Activated naive CD8-positive, alpha-beta T cell treated with anti-CD3 and anti-CD28 coated beads, Interleukin-2, amount 50 U/mL, for 24 hours (primary cell): ENCODE results near the gene MVP.

Experiments
- ATAC-seq: fragments of 150-1000 bp; cut with Tn5 transposase; one replicate; pipeline ENCODE4 v1.10.0; 2021
- DNase-seq: peaks from one replicate; pipeline ENCODE4 v3.0.0; 2021
- H3K27ac Mint-ChIP-seq: one replicate; pipeline ENCODE4 v1.8.0; 2021; ENCODE audit warnings: mild to moderate bottlenecking, mixed read lengths
- H3K27me3 Mint-ChIP-seq: one replicate; pipeline ENCODE4 v1.8.0; 2021; ENCODE audit warnings: mixed read lengths
- H3K36me3 Mint-ChIP-seq: one replicate; pipeline ENCODE4 v1.8.0; 2021; ENCODE audit warnings: low read depth, mixed read lengths
- H3K4me1 Mint-ChIP-seq: one replicate; pipeline ENCODE4 v1.8.0; 2021; ENCODE audit warnings: mixed read lengths
- H3K4me3 Mint-ChIP-seq: one replicate; pipeline ENCODE4 v1.8.0; 2021; ENCODE audit warnings: mild to moderate bottlenecking, moderate library complexity, mixed read lengths
- H3K9me3 Mint-ChIP-seq: one replicate; pipeline ENCODE4 v1.8.0; 2021; ENCODE audit warnings: mixed read lengths

Gene MVP

GRCh38 chr16:29809031-29809747 lies 11.1 kb upstream of the MVP start:
- Mint-ChIP-seq H3K4me1 (peaks cover 53% of the 10 kb centered on the region), H3K27me3 (peaks cover 5% of the 10 kb centered on the region), H3K27ac (peak overlapping the region; percentile 98), H3K36me3 (peaks cover 38% of the 10 kb centered on the region), H3K4me3 (peak overlapping the region; percentile 97), H3K9me3 (no peaks in the 10 kb centered on the region)
- no peak for DNase-seq
- ATAC-seq: no peak

- Mint-ChIP-seq H3K4me3 (peak overlapping the region; percentile 97), H3K27ac (peak overlapping the region; percentile 86), H3K27me3 (peaks cover 5% of the 10 kb centered on the region), H3K4me1 (peaks cover 52% of the 10 kb centered on the region), H3K9me3 (no peaks in the 10 kb centered on the region), H3K36me3 (peaks cover 34% of the 10 kb centered on the region)
- peak; percentile 60 for DNase-seq
- no peak for ATAC-seq
Observed at GRCh38 chr16:29809850-29810698, 10.2 kb upstream of the MVP start.

DNA sequence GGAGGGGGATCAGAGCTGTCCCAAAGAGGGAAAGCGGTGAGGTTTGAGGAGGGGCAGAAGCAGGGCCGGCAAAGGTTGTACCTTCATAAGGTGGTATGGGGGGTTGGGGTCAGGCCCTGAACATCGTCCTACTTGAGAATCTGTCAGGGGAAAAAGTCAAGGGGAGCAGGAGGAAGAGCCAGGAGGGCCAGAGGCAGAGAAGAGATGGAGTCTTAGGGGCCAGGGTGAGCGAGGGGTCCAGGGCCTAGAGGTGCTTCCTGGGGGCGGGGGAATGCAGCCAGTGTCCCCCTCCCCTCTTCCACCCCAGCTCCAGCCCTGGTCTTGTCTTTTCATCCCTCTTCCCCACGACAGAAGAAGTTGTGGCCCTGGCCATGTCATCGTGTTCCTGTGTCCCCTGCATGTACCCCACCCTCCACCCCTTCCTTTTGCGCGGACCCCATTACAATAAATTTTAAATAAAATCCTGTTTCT lies 9.5 kb upstream of the MVP start:
- H3K4me3 Mint-ChIP-seq: peak overlapping the region; percentile 97
- ATAC-seq (no peak), DNase-seq (no peak)
- peak overlapping the region; percentile 80 for H3K27ac Mint-ChIP-seq
- H3K36me3 Mint-ChIP-seq: peaks cover 32% of the 10 kb centered on the region
- peaks cover 6% of the 10 kb centered on the region for H3K27me3 Mint-ChIP-seq
- no peaks in the 10 kb centered on the region for H3K9me3 Mint-ChIP-seq
- peaks cover 56% of the 10 kb centered on the region for H3K4me1 Mint-ChIP-seq

- ATAC-seq (peak; percentile 54), DNase-seq (peak; percentile 88)
- Mint-ChIP-seq H3K27ac (peak overlapping the region; percentile 80), H3K36me3 (peaks cover 35% of the 10 kb centered on the region), H3K4me1 (peaks cover 59% of the 10 kb centered on the region), H3K4me3 (peak overlapping the region; percentile 97), H3K27me3 (peaks cover 9% of the 10 kb centered on the region), H3K9me3 (no peaks in the 10 kb centered on the region)
Observed at GRCh38 chr16:29811170-29811895, 8.9 kb upstream of the MVP start.

DNA sequence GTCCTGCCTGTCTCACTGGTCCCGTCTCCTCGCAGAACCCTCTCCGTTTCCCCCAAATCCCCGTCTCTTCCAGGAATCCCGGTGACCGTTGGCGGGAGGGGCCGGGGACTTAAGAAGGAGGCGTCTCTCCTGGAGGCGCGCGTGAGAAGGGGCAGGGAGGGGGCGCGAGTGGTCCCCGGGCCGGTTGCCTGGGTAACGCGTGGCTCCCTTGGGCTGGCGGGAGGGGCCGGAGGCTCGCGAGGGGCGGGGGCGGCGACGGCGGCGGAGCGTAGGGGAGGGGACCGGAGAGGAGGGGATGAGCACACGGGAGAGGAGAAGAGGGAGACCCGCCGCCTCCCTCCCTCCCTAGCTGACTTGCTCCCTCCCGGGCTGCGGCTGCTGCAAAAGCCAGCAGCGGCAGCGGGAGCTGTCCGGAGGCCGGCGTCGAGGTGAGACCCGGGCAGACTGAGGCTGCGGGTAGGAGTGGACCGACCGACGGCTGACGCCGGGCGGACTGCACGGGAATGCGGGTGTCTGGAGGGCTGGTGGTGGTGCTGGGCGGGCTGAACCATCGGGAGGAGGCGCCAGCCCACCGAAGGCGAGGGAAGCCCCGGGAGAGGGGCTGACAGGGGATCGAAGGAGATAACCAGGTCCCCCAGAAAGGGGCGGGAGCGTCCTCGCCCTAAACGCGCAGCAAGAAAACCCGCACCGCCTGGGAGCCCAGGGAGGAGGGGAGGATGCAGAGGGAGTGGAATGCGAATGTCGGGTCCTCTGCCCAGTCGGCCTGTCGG lies 8.2 kb upstream of the MVP start, which contains the start of gene PRRT2:
PRRT2 (plus strand) TSS at position 298 of the 770 bp plus-strand sequence. CDS start 862 bp downstream, outside the sequence.
- peaks cover 60% of the 10 kb centered on the region for H3K4me1 Mint-ChIP-seq
- DNase-seq (peak; percentile 66), ATAC-seq (no peak)
- H3K27ac Mint-ChIP-seq: peak within 1 kb of the TSS; percentile 80
- peak within 1 kb of the TSS; percentile 97 for H3K4me3 Mint-ChIP-seq
- H3K9me3 Mint-ChIP-seq: no peaks in the 10 kb centered on the region
- peaks cover 9% of the 10 kb centered on the region for H3K27me3 Mint-ChIP-seq
- H3K36me3 Mint-ChIP-seq: peaks cover 36% of the 10 kb centered on the region

DNA sequence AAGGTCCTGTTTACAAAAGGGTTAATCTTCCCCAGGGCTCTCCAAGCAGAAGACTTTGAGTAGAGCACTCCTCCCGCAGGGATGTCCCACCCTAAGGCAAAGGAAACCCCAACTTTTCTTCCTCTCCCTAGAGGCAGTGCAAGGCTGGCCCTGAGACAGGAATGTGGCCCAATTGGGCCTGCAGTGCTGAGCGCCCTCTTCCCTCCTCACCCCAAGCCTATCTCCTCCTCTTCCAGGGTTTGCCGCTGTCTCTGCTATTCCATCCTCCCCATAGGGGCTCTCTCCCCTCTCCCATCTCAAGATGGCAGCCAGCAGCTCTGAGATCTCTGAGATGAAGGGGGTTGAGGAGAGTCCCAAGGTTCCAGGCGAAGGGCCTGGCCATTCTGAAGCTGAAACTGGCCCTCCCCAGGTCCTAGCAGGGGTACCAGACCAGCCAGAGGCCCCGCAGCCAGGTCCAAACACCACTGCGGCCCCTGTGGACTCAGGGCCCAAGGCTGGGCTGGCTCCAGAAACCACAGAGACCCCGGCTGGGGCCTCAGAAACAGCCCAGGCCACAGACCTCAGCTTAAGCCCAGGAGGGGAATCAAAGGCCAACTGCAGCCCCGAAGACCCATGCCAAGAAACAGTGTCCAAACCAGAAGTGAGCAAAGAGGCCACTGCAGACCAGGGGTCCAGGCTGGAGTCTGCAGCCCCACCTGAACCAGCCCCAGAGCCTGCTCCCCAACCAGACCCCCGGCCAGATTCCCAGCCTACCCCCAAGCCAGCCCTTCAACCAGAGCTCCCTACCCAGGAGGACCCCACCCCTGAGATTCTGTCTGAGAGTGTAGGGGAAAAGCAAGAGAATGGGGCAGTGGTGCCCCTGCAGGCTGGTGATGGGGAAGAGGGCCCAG lies 7.3 kb upstream of the MVP start:
- DNase-seq: no peak
- Mint-ChIP-seq H3K4me1 (peaks cover 60% of the 10 kb centered on the region), H3K4me3 (no peak overlapping the region), H3K36me3 (peaks cover 31% of the 10 kb centered on the region), H3K9me3 (no peaks in the 10 kb centered on the region), H3K27me3 (peaks cover 9% of the 10 kb centered on the region), H3K27ac (no peak overlapping the region)
- no peak for ATAC-seq

- no peaks in the 10 kb centered on the region for H3K9me3 Mint-ChIP-seq
- DNase-seq (no peak), ATAC-seq (no peak)
- peaks cover 9% of the 10 kb centered on the region for H3K27me3 Mint-ChIP-seq
- peaks cover 62% of the 10 kb centered on the region for H3K4me1 Mint-ChIP-seq
- H3K4me3 Mint-ChIP-seq: no peak overlapping the region
- H3K27ac Mint-ChIP-seq: no peak overlapping the region
- H3K36me3 Mint-ChIP-seq: peaks cover 31% of the 10 kb centered on the region
Observed at GRCh38 chr16:29813644-29814562, 6.4 kb upstream of the MVP start.

GRCh38 chr16:29814592-29814991 lies 5.7 kb upstream of the MVP start:
- peak overlapping the region; percentile 98 for H3K4me3 Mint-ChIP-seq
- no peak for DNase-seq
- no peaks in the 10 kb centered on the region for H3K9me3 Mint-ChIP-seq
- peaks cover 67% of the 10 kb centered on the region for H3K4me1 Mint-ChIP-seq
- peaks cover 9% of the 10 kb centered on the region for H3K27me3 Mint-ChIP-seq
- H3K27ac Mint-ChIP-seq: peak overlapping the region; percentile 99
- ATAC-seq: no peak
- peaks cover 33% of the 10 kb centered on the region for H3K36me3 Mint-ChIP-seq

- peaks cover 29% of the 10 kb centered on the region for H3K36me3 Mint-ChIP-seq
- no peaks in the 10 kb centered on the region for H3K9me3 Mint-ChIP-seq
- DNase-seq (peak; percentile 56), ATAC-seq (no peak)
- peak overlapping the region; percentile 98 for H3K4me3 Mint-ChIP-seq
- H3K27me3 Mint-ChIP-seq: peaks cover 9% of the 10 kb centered on the region
- H3K27ac Mint-ChIP-seq: peak overlapping the region; percentile 99
- H3K4me1 Mint-ChIP-seq: peaks cover 67% of the 10 kb centered on the region
Observed at GRCh38 chr16:29815032-29815721, 5.1 kb upstream of the MVP start.

GRCh38 chr16:29815793-29816693 lies 4.2 kb upstream of the MVP start, which contains the start of gene PAGR1:
TSS of gene PAGR1 (plus strand) at chr16:29816152. CDS start at chr16:29816526, 374 bp downstream.
- ATAC-seq (peak; percentile 67), DNase-seq (peak; percentile 97)
- Mint-ChIP-seq H3K36me3 (peaks cover 25% of the 10 kb centered on the region), H3K4me1 (peaks cover 65% of the 10 kb centered on the region), H3K4me3 (peak within 1 kb of the TSS; percentile 98), H3K27me3 (peaks cover 9% of the 10 kb centered on the region), H3K9me3 (no peaks in the 10 kb centered on the region), H3K27ac (peak within 1 kb of the TSS; percentile 99)
